TTC549 (cell line): ENCODE measurements around the gene ZNF613.
A peak's percentile ranks its signal among the peaks of the same experiment; 100 is the strongest.
"Not testable (repeated sequence)": the region's sequence is repeated elsewhere in the genome, so short reads cannot be mapped to it uniquely, and the experiment has no call there.

ENCODE experiments used
- FAIRE-seq: peaks from 2 replicates; lab custom pipeline; 2012; peaks lifted over from hg19 to GRCh38; lab: Jason Lieb, UNC

Gene ZNF613

DNA sequence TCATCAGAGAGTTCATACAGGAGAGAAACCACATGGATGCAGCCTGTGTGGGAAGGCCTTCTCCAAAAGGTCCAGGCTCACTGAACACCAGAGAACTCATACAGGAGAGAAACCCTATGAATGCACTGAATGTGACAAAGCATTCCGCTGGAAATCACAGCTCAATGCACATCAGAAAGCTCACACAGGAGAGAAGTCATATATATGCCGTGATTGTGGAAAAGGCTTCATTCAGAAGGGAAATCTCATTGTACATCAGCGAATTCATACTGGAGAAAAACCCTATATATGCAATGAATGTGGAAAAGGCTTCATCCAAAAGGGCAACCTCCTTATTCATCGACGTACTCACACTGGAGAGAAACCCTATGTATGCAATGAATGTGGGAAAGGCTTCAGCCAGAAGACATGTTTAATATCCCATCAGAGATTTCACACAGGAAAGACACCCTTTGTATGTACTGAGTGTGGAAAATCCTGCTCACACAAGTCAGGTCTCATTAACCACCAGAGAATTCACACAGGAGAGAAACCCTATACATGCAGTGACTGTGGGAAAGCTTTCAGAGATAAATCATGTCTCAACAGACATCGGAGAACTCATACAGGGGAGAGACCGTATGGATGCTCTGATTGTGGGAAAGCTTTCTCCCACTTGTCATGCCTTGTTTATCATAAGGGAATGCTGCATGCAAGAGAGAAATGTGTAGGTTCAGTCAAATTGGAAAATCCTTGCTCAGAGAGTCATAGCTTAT, 17.7 kb downstream of the ZNF613 start:
- FAIRE-seq, result no peak

GRCh38 chr19:51946602-51947001, 19.3 kb downstream of the ZNF613 start:
- no peak for FAIRE-seq

DNA sequence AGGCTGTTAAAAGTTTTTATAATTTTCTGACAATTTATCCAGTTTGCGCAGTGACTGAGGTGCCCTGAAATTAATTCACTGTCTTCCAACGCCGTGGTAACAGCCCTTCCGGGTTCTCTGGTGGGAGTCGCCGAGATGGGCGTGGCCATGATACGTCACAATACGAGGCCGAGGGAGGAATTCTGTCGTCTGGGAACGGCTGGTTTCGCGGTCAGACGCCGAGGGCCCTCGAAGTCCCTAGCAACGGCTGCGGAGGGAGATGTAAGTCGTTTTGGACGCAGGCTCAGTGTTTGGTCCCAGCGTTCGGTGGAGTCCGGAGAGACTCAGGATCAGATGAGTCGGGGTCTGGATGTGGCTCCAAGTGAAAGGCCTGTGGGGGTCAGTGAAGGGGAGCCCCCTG, 21.7 kb downstream of the ZNF613 start:
- no peak for FAIRE-seq

DNA sequence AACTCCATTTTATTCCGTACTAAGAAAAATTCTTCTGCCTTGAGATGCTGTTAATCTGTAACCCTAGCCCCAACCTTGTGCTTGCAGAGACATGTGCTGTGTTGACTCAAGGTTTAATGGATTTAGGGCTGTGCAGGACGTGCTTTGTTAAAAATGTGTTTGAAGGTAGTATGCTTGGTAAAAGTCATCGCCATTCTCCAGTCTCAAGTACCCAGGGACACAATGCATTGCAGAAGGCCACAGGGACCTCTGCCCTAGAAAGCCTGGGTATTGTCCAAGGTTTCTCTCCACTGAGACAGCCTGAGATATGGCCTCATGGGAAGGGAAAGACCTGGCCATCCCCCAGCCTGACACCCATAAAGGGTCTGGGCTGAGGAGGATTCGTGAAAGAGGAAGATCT, 30.6 kb downstream of the ZNF613 start:
- FAIRE-seq, result not testable (repeated sequence)

DNA sequence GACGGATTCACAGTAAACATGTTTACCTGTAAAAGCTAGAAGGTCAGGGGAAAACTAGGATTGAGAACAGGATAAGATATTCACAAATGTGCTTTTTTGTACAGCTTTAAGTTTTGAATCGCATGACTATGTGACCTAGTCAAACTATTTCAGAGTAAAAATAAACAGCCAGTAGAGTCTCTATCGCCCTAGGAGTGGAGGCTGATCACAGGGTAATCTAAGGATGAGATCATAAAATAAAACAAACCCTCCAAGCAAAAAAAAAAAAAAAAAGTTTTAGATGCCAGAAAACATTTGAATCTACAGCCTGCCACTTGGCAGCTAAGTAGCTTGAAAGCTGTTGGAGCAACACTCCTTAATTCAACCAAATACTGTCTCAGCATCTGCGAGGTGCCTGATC, 32.5 kb downstream of the ZNF613 start:
- no peak for FAIRE-seq

DNA sequence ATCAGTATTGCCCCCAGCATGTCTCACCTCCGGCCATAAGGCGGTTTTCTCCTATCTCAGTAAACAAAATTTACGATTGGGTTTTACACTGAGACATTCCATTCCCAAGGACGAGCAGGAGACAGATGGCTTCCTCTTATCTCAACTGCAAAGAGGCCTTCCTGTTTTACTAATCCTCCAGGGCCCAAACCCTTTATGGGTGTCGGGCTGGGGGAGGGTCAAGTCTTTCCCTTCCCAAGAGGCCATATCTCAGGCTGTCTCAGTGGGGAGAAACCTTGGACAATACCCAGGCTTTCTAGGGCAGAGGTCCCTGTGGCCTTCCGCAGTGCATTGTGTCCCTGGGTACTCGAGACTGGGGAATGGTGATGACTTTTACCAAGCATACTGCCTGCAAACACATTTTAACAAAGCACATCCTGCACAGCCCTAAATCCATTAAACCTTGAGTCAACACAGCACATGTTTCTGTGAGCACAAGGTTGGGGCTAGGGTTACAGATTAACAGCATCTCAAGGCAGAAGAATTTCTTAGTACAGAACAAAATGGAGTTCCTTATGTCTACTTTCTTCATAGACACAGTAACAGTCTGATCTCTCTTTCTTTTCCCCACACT, 33.5 kb downstream of the ZNF613 start:
- not testable (repeated sequence) for FAIRE-seq

GRCh38 chr19:51965583-51965982, 38.3 kb downstream of the ZNF613 start:
- no peak for FAIRE-seq

DNA sequence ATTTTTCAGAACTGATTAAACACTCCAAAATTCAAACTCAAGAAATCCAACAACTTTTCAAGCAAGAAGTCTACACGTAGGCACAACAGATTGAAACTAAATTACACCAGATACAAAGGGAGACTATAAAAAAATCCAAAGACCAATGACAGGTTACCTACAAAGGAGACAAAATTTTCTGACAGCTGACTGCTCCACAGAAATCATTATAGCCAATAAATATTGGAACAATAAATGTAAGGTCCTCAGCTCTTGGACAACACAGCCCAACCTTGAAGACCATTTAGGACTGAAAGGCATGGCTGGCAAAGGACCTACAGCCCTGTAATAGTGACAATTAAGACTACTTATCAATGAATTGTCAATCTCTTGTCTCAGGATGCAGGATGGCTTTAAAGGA, 43.4 kb downstream of the ZNF613 start:
- no peak for FAIRE-seq

DNA sequence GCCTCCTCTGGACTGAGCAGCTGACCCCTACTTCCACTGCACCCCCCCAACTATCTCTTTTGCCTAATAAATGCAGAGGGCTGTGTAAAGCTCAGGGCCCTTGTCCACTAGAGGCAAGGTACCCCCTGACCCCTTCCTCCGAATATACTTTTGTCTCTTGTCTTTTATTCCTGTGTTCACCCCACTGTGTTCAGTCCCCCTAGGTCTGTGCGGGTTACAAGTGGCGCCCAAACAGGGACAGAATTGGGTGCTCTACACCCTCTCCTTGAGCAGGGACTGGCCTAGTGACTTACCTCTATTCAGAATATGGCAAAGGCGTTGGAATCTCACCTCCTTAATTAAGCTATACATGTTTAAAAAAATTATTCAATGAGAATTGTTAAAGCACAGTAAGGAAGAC, 44.4 kb downstream of the ZNF613 start:
- FAIRE-seq, result no peak

GRCh38 chr19:51975787-51976186, 48.5 kb downstream of the ZNF613 start:
- FAIRE-seq, result not testable (repeated sequence)

GRCh38 chr19:51976852-51977251, 49.6 kb downstream of the ZNF613 start:
- no peak for FAIRE-seq

- FAIRE-seq, result no peak
These were observed 50.1 kb downstream of the ZNF613 start for GRCh38 chr19:51977346-51977745.

DNA sequence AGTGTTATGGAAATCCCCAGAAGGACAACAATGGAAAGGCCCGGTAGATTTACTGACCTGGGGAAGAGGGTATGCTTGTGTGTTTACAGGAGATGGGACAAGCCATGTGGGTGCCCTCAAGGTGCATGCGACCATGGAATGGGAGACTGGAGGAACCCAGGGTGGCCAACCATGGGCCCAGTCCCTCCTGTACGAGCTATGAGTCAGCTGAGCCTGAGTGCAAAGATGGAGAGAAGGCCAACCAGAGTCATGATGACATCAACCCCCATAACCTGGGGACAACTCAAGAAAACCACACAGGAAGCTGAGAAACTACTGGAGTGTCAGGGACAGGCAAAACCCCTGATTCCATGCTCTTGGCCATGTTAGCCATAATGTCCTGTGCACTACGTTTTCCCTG, 51.6 kb downstream of the ZNF613 start:
- no peak for FAIRE-seq

GRCh38 chr19:51980116-51980736, 53.0 kb downstream of the ZNF613 start:
- FAIRE-seq, result no peak

DNA sequence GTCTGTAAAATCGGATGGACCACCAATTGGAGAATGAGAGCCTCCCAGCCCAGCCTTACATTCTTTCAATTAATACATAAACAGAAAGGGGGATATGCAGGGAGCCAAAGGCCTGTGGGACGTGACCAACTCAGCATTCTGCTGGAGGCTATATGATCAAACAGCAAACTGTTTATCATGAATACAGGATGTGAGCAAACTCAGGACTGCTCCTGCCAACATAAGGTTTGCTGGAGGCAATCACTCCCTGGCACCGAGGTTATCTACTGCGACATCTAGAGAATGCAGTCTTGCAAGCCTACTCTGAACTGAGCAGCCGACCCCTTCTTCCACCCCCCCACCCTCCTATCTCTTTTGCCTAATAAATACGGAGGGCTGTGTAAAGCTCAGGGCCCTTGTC, 53.7 kb downstream of the ZNF613 start:
- not testable (repeated sequence) for FAIRE-seq

GRCh38 chr19:51983361-51983760, 56.1 kb downstream of the ZNF613 start:
- no peak for FAIRE-seq

- FAIRE-seq, result peak; percentile 93
These were observed 59.3 kb downstream of the ZNF613 start, which contains the start of gene ZNF350 for GRCh38 chr19:51986309-51987291. ZNF350 (minus strand) TSS chr19:51986840; CDS start chr19:51974360, 12,480 bp downstream.

DNA sequence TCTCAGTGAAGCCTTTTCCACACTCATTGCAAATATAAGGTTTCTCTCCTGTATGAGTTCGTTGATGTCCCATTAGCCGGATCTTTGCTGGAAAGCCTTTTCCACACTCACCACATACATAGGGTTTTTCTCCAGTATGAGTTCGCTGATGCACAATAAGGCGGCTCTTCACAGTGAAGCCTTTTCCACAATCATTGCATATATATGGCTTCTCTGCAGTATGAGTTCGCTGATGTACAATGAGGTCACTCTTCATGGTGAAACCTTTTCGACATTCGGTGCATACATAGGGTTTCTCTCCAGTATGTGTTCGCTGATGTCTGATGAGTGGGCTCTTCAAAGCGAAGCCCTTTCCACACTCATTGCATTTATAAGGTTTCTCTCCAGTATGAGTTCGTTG, 66.2 kb downstream of the ZNF613 start:
- no peak for FAIRE-seq

- no peak for FAIRE-seq
These were observed 66.9 kb downstream of the ZNF613 start for GRCh38 chr19:51994048-51994644.
